Endothelial cell (in vitro differentiated cells): Measurements from ENCODE around the gene EEF1AKMT4. TPM values are rescaled to one million over a fixed set of nuclear protein-coding genes. Genes with fewer than 3 reads are reported as not detected.

Experiments
- DNase-seq: peaks from one replicate; pipeline ENCODE4 v3.0.0; 2021; ENCODE audit warnings: low spot score
- H3K27ac Mint-ChIP-seq: one replicate; pipeline ENCODE4 v1.8.0; 2021; ENCODE audit warnings: mixed read lengths, inconsistent platforms; ENCODE audit not compliant: unreplicated experiment
- H3K27me3 Mint-ChIP-seq: one replicate; pipeline ENCODE4 v1.8.0; 2021; ENCODE audit warnings: mild to moderate bottlenecking, moderate library complexity, mixed read lengths, inconsistent platforms; ENCODE audit not compliant: unreplicated experiment
- H3K36me3 Mint-ChIP-seq: one replicate; pipeline ENCODE4 v1.8.0; 2021; ENCODE audit warnings: mild to moderate bottlenecking, low read depth, mixed read lengths, inconsistent platforms; ENCODE audit not compliant: unreplicated experiment
- H3K4me1 Mint-ChIP-seq: one replicate; pipeline ENCODE4 v1.8.0; 2021; ENCODE audit warnings: mild to moderate bottlenecking, mixed read lengths, inconsistent platforms; ENCODE audit not compliant: unreplicated experiment
- H3K4me3 Mint-ChIP-seq: one replicate; pipeline ENCODE4 v1.8.0; 2021; ENCODE audit warnings: mild to moderate bottlenecking, mixed read lengths, inconsistent platforms; ENCODE audit not compliant: unreplicated experiment
- H3K9me3 Mint-ChIP-seq: one replicate; pipeline ENCODE4 v1.8.0; 2021; ENCODE audit warnings: mixed read lengths, inconsistent platforms; ENCODE audit not compliant: unreplicated experiment
- microRNA-seq: library from miRNA; unstranded; fragments of <30 nt; microRNA quantifications from one replicate; pipeline ENCODE4, GENCODE V29; 2020; ENCODE audit not compliant: unreplicated experiment
- total RNA-seq: library from RNA; stranded (reverse); fragmentation: NEBNext Ultra II Directional; extraction: Animal tissue kit (Norgen Biotek cat#: 25700); gene quantifications from one replicate; pipeline ENCODE4 v1.2.1, GENCODE V29; 2021; ENCODE audit not compliant: unreplicated experiment
- TF ChIP-seq, protein P1 (sequence below): fragments of 200-600 bp; sonication (generic); IDR thresholded peaks from one replicate; pipeline ENCODE4 v1.5.0; 2021; ENCODE audit warnings: antibody characterized with exemption; ENCODE audit not compliant: unreplicated experiment

EEF1AKMT4 gene
- total RNA-seq, 1 donor from 2014 or later: 5.7 TPM

DNA sequence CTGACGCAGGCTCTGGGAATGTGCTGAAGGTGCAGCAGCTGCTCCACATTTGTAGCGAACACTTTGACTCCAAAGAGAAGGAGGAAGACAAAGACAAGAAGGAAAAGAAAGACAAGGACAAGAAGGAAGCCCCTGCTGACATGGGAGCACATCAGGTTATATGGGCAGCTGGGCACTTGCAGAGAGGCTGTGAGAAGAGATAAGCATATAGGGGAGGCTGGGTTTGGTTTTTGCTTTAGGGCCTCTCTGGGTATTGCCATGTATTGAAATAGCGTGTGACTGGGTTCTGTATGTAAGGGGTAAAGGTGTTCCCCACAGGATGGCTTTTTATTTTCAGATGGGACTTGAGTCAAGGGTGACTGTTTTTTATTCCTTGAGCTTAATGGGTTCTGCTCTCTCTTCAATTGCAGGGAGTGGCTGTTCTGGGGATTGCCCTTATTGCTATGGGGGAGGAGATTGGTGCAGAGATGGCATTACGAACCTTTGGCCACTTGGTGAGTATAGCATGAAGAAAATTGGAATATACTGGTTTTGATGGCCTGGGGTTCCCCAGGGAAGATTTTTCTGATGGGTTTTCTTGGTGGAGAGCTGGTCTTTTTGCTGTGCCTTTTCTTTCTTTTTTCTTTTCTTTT is 57.0 kb downstream of the EEF1AKMT4 start:
- Mint-ChIP-seq H3K27ac (no peak overlapping the region), H3K36me3 (peaks cover 72% of the 10 kb centered on the region), H3K9me3 (no peaks in the 10 kb centered on the region), H3K27me3 (peaks cover 6% of the 10 kb centered on the region), H3K4me3 (peak overlapping the region; percentile 47), H3K4me1 (peaks cover 14% of the 10 kb centered on the region)
- TF ChIP-seq, protein P1, sequence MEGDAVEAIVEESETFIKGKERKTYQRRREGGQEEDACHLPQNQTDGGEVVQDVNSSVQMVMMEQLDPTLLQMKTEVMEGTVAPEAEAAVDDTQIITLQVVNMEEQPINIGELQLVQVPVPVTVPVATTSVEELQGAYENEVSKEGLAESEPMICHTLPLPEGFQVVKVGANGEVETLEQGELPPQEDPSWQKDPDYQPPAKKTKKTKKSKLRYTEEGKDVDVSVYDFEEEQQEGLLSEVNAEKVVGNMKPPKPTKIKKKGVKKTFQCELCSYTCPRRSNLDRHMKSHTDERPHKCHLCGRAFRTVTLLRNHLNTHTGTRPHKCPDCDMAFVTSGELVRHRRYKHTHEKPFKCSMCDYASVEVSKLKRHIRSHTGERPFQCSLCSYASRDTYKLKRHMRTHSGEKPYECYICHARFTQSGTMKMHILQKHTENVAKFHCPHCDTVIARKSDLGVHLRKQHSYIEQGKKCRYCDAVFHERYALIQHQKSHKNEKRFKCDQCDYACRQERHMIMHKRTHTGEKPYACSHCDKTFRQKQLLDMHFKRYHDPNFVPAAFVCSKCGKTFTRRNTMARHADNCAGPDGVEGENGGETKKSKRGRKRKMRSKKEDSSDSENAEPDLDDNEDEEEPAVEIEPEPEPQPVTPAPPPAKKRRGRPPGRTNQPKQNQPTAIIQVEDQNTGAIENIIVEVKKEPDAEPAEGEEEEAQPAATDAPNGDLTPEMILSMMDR: no peak
- DNase-seq: no peak

DNA sequence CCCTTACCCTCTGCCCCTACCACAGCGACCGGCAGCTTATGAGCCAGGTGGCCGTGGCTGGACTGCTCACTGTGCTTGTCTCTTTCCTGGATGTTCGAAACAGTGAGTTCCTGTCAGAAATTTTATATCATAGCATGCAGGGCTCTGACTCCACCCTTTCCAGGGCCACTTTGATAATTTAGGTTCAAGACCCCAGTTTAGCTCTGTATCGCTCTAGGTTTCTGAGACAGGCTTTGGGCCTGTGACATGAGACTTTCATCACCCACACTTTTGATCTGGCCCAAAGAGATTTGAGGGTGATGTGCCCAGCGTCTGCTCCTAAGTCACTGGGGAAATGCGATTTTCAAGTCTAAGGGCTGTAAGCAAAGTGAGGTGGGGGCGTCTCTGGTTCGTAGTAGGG is 58.4 kb downstream of the EEF1AKMT4 start:
- H3K27ac Mint-ChIP-seq: peak overlapping the region; percentile 64
- DNase-seq: no peak
- no peaks in the 10 kb centered on the region for H3K9me3 Mint-ChIP-seq
- TF ChIP-seq, protein P1: no peak
- peaks cover 6% of the 10 kb centered on the region for H3K27me3 Mint-ChIP-seq
- H3K36me3 Mint-ChIP-seq: peaks cover 58% of the 10 kb centered on the region
- peaks cover 14% of the 10 kb centered on the region for H3K4me1 Mint-ChIP-seq
- peak overlapping the region; percentile 48 for H3K4me3 Mint-ChIP-seq

Small RNA genes within 50 kb of the gene (microRNA-seq; reads per million reads assigned to microRNA genes)
- gene MIR1224: 2.4 reads per million, percentile 34 among the genes with 10 or more reads in this experiment

Other genes with a start within 250 kb of the EEF1AKMT4 start
- 45.9 TPM for gene ABCC5, start 231.8 kb upstream of the EEF1AKMT4 start, total RNA-seq
- gene HTR3D, start 217.9 kb upstream of the EEF1AKMT4 start, total RNA-seq: not detected
- gene HTR3C, start 196.6 kb upstream of the EEF1AKMT4 start, total RNA-seq: not detected
- gene HTR3E, start 152.6 kb upstream of the EEF1AKMT4 start, total RNA-seq: not detected
- 37.0 TPM for gene EIF2B5, start 114.3 kb upstream of the EEF1AKMT4 start, total RNA-seq
- 103 TPM for gene DVL3, start 94.3 kb upstream of the EEF1AKMT4 start, total RNA-seq
- gene AP2M1, start 74.8 kb upstream of the EEF1AKMT4 start, total RNA-seq: 401 TPM
- gene ABCF3, start 63.5 kb upstream of the EEF1AKMT4 start, total RNA-seq: 68.1 TPM
- 1.1 TPM for gene VWA5B2, start 20.1 kb upstream of the EEF1AKMT4 start, total RNA-seq
- 38.6 TPM for gene ALG3, start 710 bp upstream of the EEF1AKMT4 start, total RNA-seq
- not detected for gene CAMK2N2, start 11.9 kb downstream of the EEF1AKMT4 start, total RNA-seq
- gene ECE2, start 26.4 kb downstream of the EEF1AKMT4 start, total RNA-seq: not detected
- gene PSMD2, start 49.6 kb downstream of the EEF1AKMT4 start, total RNA-seq: 292 TPM
- 390 TPM for gene EIF4G1, start 64.9 kb downstream of the EEF1AKMT4 start, total RNA-seq
- gene FAM131A, start 87.9 kb downstream of the EEF1AKMT4 start, total RNA-seq: 15.8 TPM
- 6.3 TPM for gene CLCN2, start 111.9 kb downstream of the EEF1AKMT4 start, total RNA-seq
- 56.1 TPM for gene POLR2H, start 112.0 kb downstream of the EEF1AKMT4 start, total RNA-seq
- 0.28 TPM for gene THPO, start 128.5 kb downstream of the EEF1AKMT4 start, total RNA-seq
- gene CHRD, start 130.4 kb downstream of the EEF1AKMT4 start, total RNA-seq: 2.4 TPM